Measurements from ENCODE around the gene NEMP1.
A peak's percentile ranks its signal among the peaks of the same experiment; 100 is the strongest.

The NEMP1 gene

GRCh38 chr12:57107456-57108155, 29.0 kb upstream of the NEMP1 start:
- no peak for DNase-seq (ENCODE audit: low read depth)

GRCh38 chr12:57106021-57106708, 27.6 kb upstream of the NEMP1 start:
- no peak for DNase-seq (ENCODE audit: low read depth)

- no peak for DNase-seq (ENCODE audit: low read depth)
Observed at GRCh38 chr12:57105011-57105753, 26.6 kb upstream of the NEMP1 start.

- no peak for DNase-seq (ENCODE audit: low read depth)
Observed at GRCh38 chr12:57104292-57104910, 25.8 kb upstream of the NEMP1 start.

GRCh38 chr12:57103856-57104255, 25.3 kb upstream of the NEMP1 start:
- DNase-seq (ENCODE audit: low read depth), result no peak

- no peak for DNase-seq (ENCODE audit: low read depth)
Observed at GRCh38 chr12:57101892-57102695, 23.5 kb upstream of the NEMP1 start.

GRCh38 chr12:57099766-57100165, 21.2 kb upstream of the NEMP1 start:
- DNase-seq (ENCODE audit: low read depth), result no peak

- no peak for DNase-seq (ENCODE audit: low read depth)
Observed at GRCh38 chr12:57099047-57099714, 20.6 kb upstream of the NEMP1 start.

- no peak for DNase-seq (ENCODE audit: low read depth)
Observed at GRCh38 chr12:57098546-57098945, 20.0 kb upstream of the NEMP1 start.

GRCh38 chr12:57097554-57097835, 18.9 kb upstream of the NEMP1 start:
- DNase-seq (ENCODE audit: low read depth), result no peak

GRCh38 chr12:57096748-57097553, 18.4 kb upstream of the NEMP1 start:
- no peak for DNase-seq (ENCODE audit: low read depth)

- no peak for DNase-seq (ENCODE audit: low read depth)
Observed at GRCh38 chr12:57096099-57096572, 17.5 kb upstream of the NEMP1 start.

GRCh38 chr12:57095440-57095839, 16.8 kb upstream of the NEMP1 start:
- no peak for DNase-seq (ENCODE audit: low read depth)

- DNase-seq (ENCODE audit: low read depth), result no peak
Observed at GRCh38 chr12:57094208-57095160, 15.9 kb upstream of the NEMP1 start.

- DNase-seq (ENCODE audit: low read depth), result peak; percentile 89
Observed at GRCh38 chr12:57093415-57094207, 15.0 kb upstream of the NEMP1 start.

- no peak for DNase-seq (ENCODE audit: low read depth)
Observed at GRCh38 chr12:57092876-57093414, 14.4 kb upstream of the NEMP1 start.

- DNase-seq (ENCODE audit: low read depth), result no peak
Observed at GRCh38 chr12:57092529-57092862, 13.9 kb upstream of the NEMP1 start.

Measured in EH (cell line).